CD4-positive, alpha-beta memory T cell (primary cell): ENCODE data around the gene KIF21A. TPM values are rescaled to one million over a fixed set of nuclear protein-coding genes. Genes with fewer than 3 reads are reported as not detected.
"Not testable (repeated sequence)": the region's sequence is repeated elsewhere in the genome, so short reads cannot be mapped to it uniquely, and the experiment has no call there.

Experiments
- CTCF ChIA-PET: fragments of 350-600 bp; sonication (Branson Sonifier 250); formaldehyde crosslinking; loops from one replicate; lab custom pipeline; 2021; ENCODE audit warnings: inconsistent platforms; ENCODE audit not compliant: partially characterized antibody; lab: Charles Lee
- POLR2A ChIA-PET: fragments of 350-600 bp; sonication (Branson Sonifier 250); formaldehyde crosslinking; loops from one replicate; lab custom pipeline; 2021; ENCODE audit not compliant: partially characterized antibody; lab: Charles Lee
- DNase-seq, 5 donors: peaks; one replicate each; pipeline versions ENCODE4 v3.0.0 to v3.0.0-alpha.2; 2020 to 2022; ENCODE audit warnings: mixed read lengths in 1 of 5
- H3K27ac ChIP-seq: one replicate; pipeline ENCODE4 v1.7.0; 2013; ENCODE audit warnings: low read depth, low read length
- H3K27me3 ChIP-seq: 2 replicates; pipeline ENCODE4 v1.7.0; 2013; ENCODE audit warnings: mild to moderate bottlenecking, low read length, moderate library complexity; ENCODE audit not compliant: insufficient read depth
- H3K36me3 ChIP-seq: 2 replicates; pipeline ENCODE4 v1.7.0; 2013; ENCODE audit warnings: mild to moderate bottlenecking, low read length, moderate library complexity; ENCODE audit not compliant: insufficient read depth
- H3K4me1 ChIP-seq: 2 replicates; pipeline ENCODE4 v1.7.0; 2013; ENCODE audit warnings: mild to moderate bottlenecking, low read length, moderate library complexity; ENCODE audit not compliant: insufficient read depth
- H3K4me3 ChIP-seq, 2 donors: one replicate each; pipeline ENCODE4 v1.7.0; 2013; ENCODE audit warnings: low read length in 2 of 2, mild to moderate bottlenecking in 1 of 2
- H3K9me3 ChIP-seq, 2 donors: one replicate each; pipeline ENCODE4 v1.7.0; 2013; ENCODE audit warnings: low read length in 2 of 2, control low read depth in 1 of 2; ENCODE audit not compliant: control insufficient read depth in 1 of 2
- H3K27ac Mint-ChIP-seq, 7 donors: one replicate each; pipeline ENCODE4 v1.8.0; 2020 to 2021; ENCODE audit warnings: mixed read lengths in 7 of 7, mild to moderate bottlenecking in 6 of 7, inconsistent platforms in 3 of 7, moderate library complexity in 3 of 7
- H3K27me3 Mint-ChIP-seq, 2 donors: one replicate each; pipeline ENCODE4 v1.8.0; 2020 to 2021; ENCODE audit warnings: mixed read lengths in 2 of 2
- H3K36me3 Mint-ChIP-seq, 2 donors: one replicate each; pipeline ENCODE4 v1.8.0; 2020 to 2021; ENCODE audit warnings: mixed read lengths in 2 of 2, inconsistent platforms in 1 of 2, mild to moderate bottlenecking in 1 of 2
- H3K4me1 Mint-ChIP-seq, 4 donors: one replicate each; pipeline ENCODE4 v1.8.0; 2020 to 2021; ENCODE audit warnings: mixed read lengths in 4 of 4, mild to moderate bottlenecking in 1 of 4
- H3K4me3 Mint-ChIP-seq, 8 donors: one replicate each; pipeline ENCODE4 v1.8.0; 2020 to 2021; ENCODE audit warnings: mixed read lengths in 8 of 8, mild to moderate bottlenecking in 7 of 8, moderate library complexity in 6 of 8, inconsistent platforms in 3 of 8
- H3K9me3 Mint-ChIP-seq, 8 donors: one replicate each; pipeline ENCODE4 v1.8.0; 2020 to 2021; ENCODE audit warnings: mixed read lengths in 8 of 8, mild to moderate bottlenecking in 5 of 8, inconsistent platforms in 3 of 8, moderate library complexity in 1 of 8
- intact Hi-C: fragments of 100-400 bp; cut with micrococcal nuclease; formaldehyde crosslinking; loops from one replicate; pipeline ENCODE4 v1.15.1; 2023
- polyA plus RNA-seq, 2 donors: library from polyadenylated mRNA; unstranded; fragments of 300-500 nt; fragmentation: Illumina TruSeq; gene quantifications; one replicate each; pipeline ENCODE4 v1.2.3, GENCODE V29; 2021
- total RNA-seq, 2 experiments: library from RNA; stranded (reverse); gene quantifications; one replicate each; pipeline ENCODE4 v1.2.3, GENCODE V29; 2021

The KIF21A gene
- total RNA-seq (10 to 100 TPM; 19.1 to 19.9 TPM), polyA plus RNA-seq (1 to 10 TPM; 3.4 to 7.8 TPM)

- ChIA-PET CTCF (interaction anchor here (0.6 to 1.9 kb wide), 14 partner anchors 10 to 544 kb away, joined by 3 to 8 read pairs (median 4); no protein-coding TSS in a partner anchor), POLR2A (interaction anchor here (1.0 to 3.5 kb wide), 12 partner anchors 9 to 701 kb away, joined by 3 to 31 read pairs (median 5); partner anchors contain the start of gene ABCD2)
- Mint-ChIP-seq H3K36me3 (peaks cover 0 to 4% of the 10 kb centered on the region in 2 donors), H3K4me3 (peak within 1 kb of the TSS; percentile 94 to 98 (median 95)), H3K27ac (peak within 1 kb of the TSS; percentile 90 to 99 (median 97)), H3K27me3 (no peaks in the 10 kb centered on the region), H3K9me3 (no peaks in the 10 kb centered on the region), H3K4me1 (peaks cover 15 to 33% (median 23%) of the 10 kb centered on the region in 4 donors)
- Histone ChIP-seq H3K27me3 (no peaks in the 10 kb centered on the region), H3K36me3 (no peaks in the 10 kb centered on the region), H3K4me1 (peaks cover 13% of the 10 kb centered on the region), H3K9me3 (no peaks in the 10 kb centered on the region), H3K4me3 (peak within 1 kb of the TSS; percentile 50 to 83), H3K27ac (peak within 1 kb of the TSS; percentile 66)
- intact Hi-C loops: loop anchor here (1.0 to 5.0 kb wide), 7 partner anchors 23 to 1127 kb away; partner anchors contain the start of gene ALG10B
- DNase-seq: peak; percentile 90 to 93 (median 93)
These were observed at the start of gene KIF21A for GRCh38 chr12:39443081-39443928. Gene KIF21A (minus strand): TSS chr12:39443120. CDS start chr12:39442970, 150 bp downstream.

DNA sequence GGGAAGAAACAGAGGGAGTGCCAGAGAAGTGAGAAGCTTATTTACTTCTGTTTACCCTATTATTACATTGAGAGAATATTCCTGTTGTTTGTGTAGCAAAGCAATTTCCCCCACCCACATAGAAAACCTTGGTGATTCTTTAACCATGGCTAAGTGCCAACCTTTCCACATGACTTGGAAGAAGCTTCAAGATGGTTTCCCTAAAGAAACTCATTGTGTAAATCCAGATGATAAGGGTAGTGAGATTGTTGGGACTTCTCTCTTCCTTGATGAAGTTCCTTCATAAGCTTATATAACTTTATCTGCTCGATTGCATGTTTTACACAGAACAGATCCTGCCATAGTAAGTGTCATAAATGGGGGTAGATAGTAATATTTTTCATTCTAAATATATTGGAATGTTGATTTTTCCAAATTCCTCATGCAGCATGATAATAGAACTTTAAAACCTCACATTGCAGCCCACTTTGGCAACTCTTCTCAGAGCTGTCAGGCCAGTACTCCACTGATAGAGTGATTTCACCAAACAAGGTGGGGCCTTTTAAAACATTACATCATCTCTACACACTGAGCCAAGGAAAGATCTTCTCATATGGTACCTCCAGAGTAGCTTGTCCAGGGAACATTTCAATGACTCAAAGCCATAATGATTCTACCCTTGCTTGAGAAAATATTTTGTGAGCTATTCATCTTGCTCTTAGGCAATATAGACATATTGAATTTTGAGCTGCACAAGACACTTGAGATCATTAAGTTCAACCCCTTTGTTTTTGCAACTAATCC lies 47.8 kb upstream of the KIF21A start:
- H3K36me3 Mint-ChIP-seq: peaks cover 2 to 5% of the 10 kb centered on the region in 2 donors
- H3K4me1 Mint-ChIP-seq: no peaks in the 10 kb centered on the region
- Histone ChIP-seq H3K27ac (no peak overlapping the region), H3K9me3 (no peaks in the 10 kb centered on the region), H3K27me3 (no peaks in the 10 kb centered on the region), H3K4me1 (no peaks in the 10 kb centered on the region), H3K36me3 (no peaks in the 10 kb centered on the region), H3K4me3 (no peak overlapping the region)
- H3K4me3 Mint-ChIP-seq: no peak overlapping the region
- no peak overlapping the region for H3K27ac Mint-ChIP-seq
- H3K27me3 Mint-ChIP-seq: no peaks in the 10 kb centered on the region
- ChIA-PET CTCF (no interaction called here), POLR2A (no interaction called here)
- DNase-seq: no peak
- intact Hi-C loops: no loop called here
- H3K9me3 Mint-ChIP-seq: peaks cover 0 to 6% (median 2%) of the 10 kb centered on the region in 8 donors

DNA sequence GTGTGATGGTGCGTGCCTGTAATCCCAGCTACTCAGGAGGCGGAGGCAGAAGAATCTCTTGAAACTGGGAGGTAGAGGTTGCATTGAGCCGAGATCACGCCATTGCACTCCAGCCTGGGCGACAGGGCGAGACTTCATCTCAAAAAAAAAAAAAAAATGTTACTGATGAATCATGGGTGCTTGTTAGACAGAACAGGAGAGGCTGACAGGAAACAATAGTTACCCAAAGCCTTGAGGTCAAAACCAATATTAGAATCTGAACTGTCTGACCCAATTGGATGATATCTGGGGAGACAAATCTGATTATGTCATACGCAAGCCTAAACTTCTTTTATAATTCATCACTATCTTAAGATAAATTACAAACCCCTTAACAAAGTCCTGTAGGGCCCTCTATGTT lies 40.7 kb upstream of the KIF21A start:
- intact Hi-C loops: no loop called here
- peaks cover 0 to 4% (median 0%) of the 10 kb centered on the region in 8 donors for H3K9me3 Mint-ChIP-seq
- CTCF ChIA-PET: no interaction called here
- no peaks in the 10 kb centered on the region for H3K36me3 ChIP-seq
- no peaks in the 10 kb centered on the region for H3K4me1 Mint-ChIP-seq
- no peak overlapping the region for H3K4me3 ChIP-seq
- no peaks in the 10 kb centered on the region for H3K27me3 Mint-ChIP-seq
- DNase-seq: no peak
- H3K9me3 ChIP-seq: no peaks in the 10 kb centered on the region
- POLR2A ChIA-PET: no interaction called here
- H3K27ac Mint-ChIP-seq: no peak overlapping the region
- no peak overlapping the region for H3K4me3 Mint-ChIP-seq
- H3K27ac ChIP-seq: no peak overlapping the region
- H3K27me3 ChIP-seq: no peaks in the 10 kb centered on the region
- no peaks in the 10 kb centered on the region for H3K4me1 ChIP-seq
- peaks cover 6 to 14% of the 10 kb centered on the region in 2 donors for H3K36me3 Mint-ChIP-seq

- Histone ChIP-seq H3K4me1 (no peaks in the 10 kb centered on the region), H3K4me3 (no peak overlapping the region), H3K36me3 (no peaks in the 10 kb centered on the region), H3K27ac (no peak overlapping the region), H3K9me3 (no peaks in the 10 kb centered on the region), H3K27me3 (no peaks in the 10 kb centered on the region)
- peaks cover 6 to 20% of the 10 kb centered on the region in 2 donors for H3K36me3 Mint-ChIP-seq
- H3K27ac Mint-ChIP-seq: no peak overlapping the region
- POLR2A ChIA-PET: no interaction called here
- H3K4me3 Mint-ChIP-seq: no peak overlapping the region
- peaks cover 0 to 7% (median 0%) of the 10 kb centered on the region in 8 donors for H3K9me3 Mint-ChIP-seq
- intact Hi-C loops: no loop called here
- H3K27me3 Mint-ChIP-seq: no peaks in the 10 kb centered on the region
- CTCF ChIA-PET: no interaction called here
- H3K4me1 Mint-ChIP-seq: no peaks in the 10 kb centered on the region
- DNase-seq: no peak
These were observed 40.1 kb upstream of the KIF21A start for GRCh38 chr12:39483042-39483441.

DNA sequence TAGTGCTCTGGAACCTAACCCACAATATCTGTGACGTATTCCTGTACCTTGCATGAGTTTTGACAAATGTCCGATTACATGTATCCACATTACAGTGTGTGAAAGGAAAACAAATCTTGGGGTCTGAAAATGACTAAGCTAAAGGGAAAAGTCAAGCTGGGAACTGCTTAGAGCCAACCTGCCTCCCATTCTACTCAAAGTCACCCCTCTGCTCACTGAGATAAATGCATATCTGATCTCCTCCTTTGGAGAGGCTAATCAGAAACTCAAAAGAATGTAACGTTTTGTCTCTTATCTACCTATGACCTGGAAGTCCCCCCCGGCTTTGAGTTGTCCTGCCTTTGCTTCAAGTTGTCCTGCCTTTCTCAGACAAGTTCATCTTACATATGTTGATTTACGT lies 34.0 kb upstream of the KIF21A start:
- no peaks in the 10 kb centered on the region for H3K27me3 Mint-ChIP-seq
- ChIA-PET CTCF (no interaction called here), POLR2A (no interaction called here)
- intact Hi-C loops: no loop called here
- Histone ChIP-seq H3K27ac (no peak overlapping the region), H3K9me3 (no peaks in the 10 kb centered on the region), H3K36me3 (no peaks in the 10 kb centered on the region), H3K27me3 (no peaks in the 10 kb centered on the region), H3K4me1 (no peaks in the 10 kb centered on the region), H3K4me3 (no peak overlapping the region)
- H3K9me3 Mint-ChIP-seq: peaks cover 0 to 12% (median 5%) of the 10 kb centered on the region in 8 donors
- H3K36me3 Mint-ChIP-seq: peaks cover 9 to 21% of the 10 kb centered on the region in 2 donors
- H3K27ac Mint-ChIP-seq: no peak overlapping the region
- DNase-seq: no peak
- H3K4me1 Mint-ChIP-seq: no peaks in the 10 kb centered on the region
- no peak overlapping the region for H3K4me3 Mint-ChIP-seq

DNA sequence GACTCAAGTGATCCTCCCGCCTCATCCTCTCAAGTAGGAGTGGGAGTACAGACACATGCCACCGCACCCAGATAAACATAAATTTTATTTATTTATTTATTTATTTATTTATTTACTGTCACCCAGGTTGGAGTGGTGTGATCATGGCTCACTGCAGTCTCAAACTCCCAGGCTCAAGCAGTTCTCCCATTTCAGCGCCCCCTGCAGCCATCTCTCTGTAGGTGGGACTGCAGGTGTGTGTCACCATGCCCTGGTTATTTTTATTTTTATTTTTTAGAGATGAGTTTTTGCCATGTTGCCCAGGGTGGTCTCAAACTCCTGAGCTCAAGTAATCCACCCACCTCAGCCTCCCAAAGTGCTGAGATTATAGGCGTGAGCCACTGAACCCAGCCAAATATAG lies 33.2 kb upstream of the KIF21A start:
- no peak for DNase-seq
- Mint-ChIP-seq H3K4me3 (no peak overlapping the region), H3K27ac (no peak overlapping the region), H3K9me3 (peaks cover 0 to 12% (median 5%) of the 10 kb centered on the region in 8 donors), H3K36me3 (peaks cover 9 to 21% of the 10 kb centered on the region in 2 donors), H3K4me1 (no peaks in the 10 kb centered on the region), H3K27me3 (no peaks in the 10 kb centered on the region)
- Histone ChIP-seq H3K4me1 (no peaks in the 10 kb centered on the region), H3K36me3 (no peaks in the 10 kb centered on the region), H3K9me3 (no peaks in the 10 kb centered on the region), H3K27ac (no peak overlapping the region), H3K27me3 (no peaks in the 10 kb centered on the region), H3K4me3 (no peak overlapping the region)
- intact Hi-C loops: no loop called here
- ChIA-PET POLR2A (no interaction called here), CTCF (no interaction called here)

GRCh38 chr12:39475136-39475535 lies 32.2 kb upstream of the KIF21A start:
- CTCF ChIA-PET: not testable (repeated sequence)

More at GRCh38 chr12:39475136-39475535, 32.2 kb upstream of the KIF21A start:
- POLR2A ChIA-PET, H3K4me1 Mint-ChIP-seq, H3K27me3 ChIP-seq, H3K9me3 ChIP-seq, H3K4me1 ChIP-seq, DNase-seq, H3K4me3 ChIP-seq, H3K27ac ChIP-seq, H3K36me3 ChIP-seq, H3K27me3 Mint-ChIP-seq, intact Hi-C loops, H3K27ac Mint-ChIP-seq, H3K4me3 Mint-ChIP-seq: not testable (repeated sequence)
- Mint-ChIP-seq H3K36me3 (peaks cover 9 to 21% of the 10 kb centered on the region in 2 donors), H3K9me3 (peaks cover 0 to 12% (median 5%) of the 10 kb centered on the region in 8 donors)
